ENCODE results near the gene TIMP2.

DNA sequence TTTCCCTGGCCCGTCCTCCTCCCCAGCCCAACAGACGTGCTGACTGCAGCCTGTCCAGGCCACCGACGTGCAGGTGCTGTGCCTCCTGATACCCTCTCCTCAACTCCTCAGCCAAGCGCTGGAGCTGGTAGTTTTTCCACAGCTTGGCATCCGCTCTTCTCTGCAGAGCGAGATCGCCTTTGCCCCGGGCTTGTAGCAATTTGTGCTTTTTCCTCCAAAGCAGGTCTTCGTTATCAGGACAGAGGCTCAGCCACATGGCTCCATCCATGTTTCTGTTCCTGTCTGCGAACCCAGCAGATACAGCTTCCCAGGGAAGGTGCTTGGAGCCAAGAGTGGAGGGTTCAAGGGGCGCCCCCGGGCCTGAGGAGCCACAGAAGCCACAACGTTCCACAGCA, 33.1 kb downstream of the TIMP2 start:
- TF ChIP-seq, protein P1, sequence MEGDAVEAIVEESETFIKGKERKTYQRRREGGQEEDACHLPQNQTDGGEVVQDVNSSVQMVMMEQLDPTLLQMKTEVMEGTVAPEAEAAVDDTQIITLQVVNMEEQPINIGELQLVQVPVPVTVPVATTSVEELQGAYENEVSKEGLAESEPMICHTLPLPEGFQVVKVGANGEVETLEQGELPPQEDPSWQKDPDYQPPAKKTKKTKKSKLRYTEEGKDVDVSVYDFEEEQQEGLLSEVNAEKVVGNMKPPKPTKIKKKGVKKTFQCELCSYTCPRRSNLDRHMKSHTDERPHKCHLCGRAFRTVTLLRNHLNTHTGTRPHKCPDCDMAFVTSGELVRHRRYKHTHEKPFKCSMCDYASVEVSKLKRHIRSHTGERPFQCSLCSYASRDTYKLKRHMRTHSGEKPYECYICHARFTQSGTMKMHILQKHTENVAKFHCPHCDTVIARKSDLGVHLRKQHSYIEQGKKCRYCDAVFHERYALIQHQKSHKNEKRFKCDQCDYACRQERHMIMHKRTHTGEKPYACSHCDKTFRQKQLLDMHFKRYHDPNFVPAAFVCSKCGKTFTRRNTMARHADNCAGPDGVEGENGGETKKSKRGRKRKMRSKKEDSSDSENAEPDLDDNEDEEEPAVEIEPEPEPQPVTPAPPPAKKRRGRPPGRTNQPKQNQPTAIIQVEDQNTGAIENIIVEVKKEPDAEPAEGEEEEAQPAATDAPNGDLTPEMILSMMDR (conservative IDR thresholded peaks at IDR 0.05): no peak
- TF ChIP-seq EZH2 (IDR thresholded peaks at IDR 0.05; ENCODE audit: low read depth): no peak
